ENCODE measurements around the gene SLIT3.
A peak's percentile ranks its signal among the peaks of the same experiment; 100 is the strongest.

SLIT3 gene

GRCh38 chr5:168914491-168914890, 386.4 kb downstream of the SLIT3 start:
- no peak for DNase-seq

DNA sequence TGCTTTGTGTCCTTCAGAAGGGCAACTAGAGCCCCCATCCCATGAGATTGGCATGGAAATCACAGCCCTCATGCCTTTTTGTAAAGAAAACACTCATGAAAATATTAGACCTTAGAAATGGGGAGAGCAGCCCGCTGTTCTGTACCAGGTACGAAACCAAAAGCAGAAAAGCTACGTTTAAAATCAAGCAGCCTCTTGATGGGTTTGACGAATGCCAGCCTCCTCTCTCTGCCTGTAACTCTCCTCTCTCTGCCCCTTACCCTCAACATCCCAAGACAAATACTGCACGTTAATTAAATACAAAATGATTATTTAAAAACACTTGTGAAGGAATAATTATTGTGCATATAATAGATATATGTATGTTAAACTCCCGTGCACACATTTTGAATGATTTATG, 390.1 kb downstream of the SLIT3 start:
- no peak for DNase-seq

GRCh38 chr5:168908207-168908606, 392.7 kb downstream of the SLIT3 start:
- DNase-seq = no peak

- no peak for DNase-seq
Measured at GRCh38 chr5:168903061-168903460, 397.9 kb downstream of the SLIT3 start.

DNA sequence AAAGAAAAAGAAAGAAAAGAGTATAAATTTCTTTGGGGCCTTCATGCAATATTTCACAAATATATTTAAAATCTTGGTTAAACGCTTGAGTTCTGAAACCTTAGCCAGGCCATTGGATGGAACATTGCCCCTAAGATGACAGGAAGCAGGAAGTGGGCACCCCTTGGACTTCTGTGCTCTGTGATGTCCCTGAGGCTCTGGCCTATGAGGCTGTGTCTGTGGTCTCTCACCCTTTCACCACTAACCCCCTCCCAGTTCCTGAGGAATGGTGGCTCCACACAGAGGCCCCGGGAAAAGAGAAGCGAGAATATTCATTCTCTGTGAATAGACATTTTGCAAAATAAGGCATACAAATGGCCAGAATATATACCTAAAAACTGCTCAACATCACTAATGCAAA, 401.3 kb downstream of the SLIT3 start:
- no peak for DNase-seq

DNA sequence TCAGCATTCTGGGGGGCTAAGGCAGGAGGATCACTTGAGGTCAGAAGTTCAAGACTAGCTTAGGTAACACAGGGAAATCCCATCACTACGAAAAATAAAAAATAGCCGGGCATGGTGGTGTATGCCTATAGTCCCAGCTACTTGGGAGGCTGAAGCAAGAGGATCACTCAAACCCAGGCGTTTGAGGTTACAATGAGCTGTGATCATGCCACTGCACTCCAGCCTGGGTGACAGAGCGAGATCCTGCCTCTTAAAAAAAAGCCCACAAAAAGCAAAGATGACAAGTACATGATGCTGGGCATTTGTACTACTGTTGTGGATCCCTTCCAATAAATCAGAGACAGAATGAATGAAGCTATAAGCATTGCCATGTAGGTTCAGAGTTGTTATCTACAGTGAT, 401.7 kb downstream of the SLIT3 start:
- DNase-seq = no peak

GRCh38 chr5:168898247-168898911, 402.6 kb downstream of the SLIT3 start:
- DNase-seq = peak; percentile 70 to 85

- no peak for DNase-seq
Measured at GRCh38 chr5:168897387-168898122, 403.4 kb downstream of the SLIT3 start.

DNA sequence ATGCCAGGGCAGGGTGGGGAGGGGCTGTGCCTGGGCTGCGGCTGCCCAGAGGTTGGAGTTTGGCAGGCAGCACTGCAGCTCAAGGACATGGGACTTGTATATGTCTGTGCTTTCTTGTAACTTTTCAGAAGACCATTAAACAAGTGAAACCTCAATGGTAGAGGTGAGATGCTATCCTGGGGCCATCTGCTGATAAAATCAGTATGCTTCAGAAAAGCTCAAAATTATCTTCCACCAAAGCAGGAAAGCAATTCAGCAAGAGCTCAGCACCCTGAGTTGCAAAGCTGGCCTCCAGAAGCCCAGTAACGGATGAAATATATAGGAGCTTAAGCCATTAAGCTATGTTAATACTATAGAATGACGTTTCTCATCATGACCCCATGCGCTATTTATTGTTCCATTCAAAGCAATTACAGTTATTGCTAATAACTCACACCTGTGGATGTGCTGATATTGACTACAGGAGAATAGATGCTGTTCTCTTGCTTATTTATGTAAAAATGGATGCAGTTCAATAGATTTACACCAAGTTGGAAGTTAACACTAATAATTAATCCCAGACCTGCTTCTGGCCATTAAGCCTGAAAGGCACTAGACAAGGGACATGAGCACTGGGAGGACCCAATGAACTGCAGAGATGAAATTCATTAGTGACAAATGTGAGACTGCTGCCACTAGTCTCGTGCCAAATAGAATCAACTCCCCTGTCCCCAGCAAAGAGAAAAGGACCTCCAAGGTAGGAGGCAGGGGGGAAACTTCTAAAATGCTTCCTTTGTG, 405.5 kb downstream of the SLIT3 start:
- no peak for DNase-seq

GRCh38 chr5:168893283-168893682, 407.7 kb downstream of the SLIT3 start:
- peak in 1 of 2 experiments; percentile 15 for DNase-seq

DNA sequence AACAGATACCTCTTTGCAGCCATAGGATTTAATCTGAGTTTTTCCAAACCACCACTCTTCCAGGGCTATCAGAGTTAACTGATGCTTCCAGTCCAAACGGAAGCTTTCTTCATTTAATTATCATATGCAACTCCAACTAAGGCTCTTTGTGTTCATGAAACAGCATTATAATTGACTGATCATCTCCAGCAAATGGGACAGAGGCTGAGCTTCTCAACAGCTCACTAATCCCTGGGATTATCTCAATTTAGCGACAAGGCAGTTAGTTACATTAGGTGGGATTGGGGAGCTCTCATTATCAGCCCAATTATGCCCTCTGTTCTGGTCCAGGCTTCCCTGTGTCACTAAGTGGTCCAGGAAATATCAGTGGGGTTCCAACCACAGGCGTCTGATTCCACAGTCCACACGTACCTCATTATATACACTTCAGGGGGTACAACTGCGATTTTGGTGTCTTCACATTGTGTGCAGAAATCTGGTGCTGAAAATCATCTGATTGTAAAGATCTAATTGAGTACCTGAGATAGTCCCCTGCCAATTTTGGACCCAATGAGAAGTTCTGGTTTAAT, 408.2 kb downstream of the SLIT3 start:
- DNase-seq = peak in 1 of 2 experiments; percentile 74

GRCh38 chr5:168890816-168891812, 409.8 kb downstream of the SLIT3 start:
- DNase-seq = no peak

DNA sequence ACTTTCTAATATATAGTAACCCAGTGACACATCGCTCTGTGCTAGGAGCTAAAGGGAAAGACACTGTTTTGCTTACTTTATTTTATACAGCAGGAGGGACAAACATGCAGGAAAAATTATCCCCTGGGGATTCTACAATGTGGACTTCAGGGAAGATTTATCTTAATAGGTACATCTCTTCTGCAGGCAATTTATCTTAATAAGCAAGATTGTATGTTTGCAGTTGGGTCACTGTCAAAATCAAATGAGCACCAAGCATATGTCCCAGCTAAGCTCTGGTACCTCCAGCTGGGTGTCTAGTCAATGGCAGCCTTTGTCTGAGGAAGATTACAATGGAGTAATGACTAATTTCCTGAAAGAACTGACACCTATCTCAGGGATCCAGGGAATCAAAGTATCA, 411.9 kb downstream of the SLIT3 start:
- no peak for DNase-seq

DNA sequence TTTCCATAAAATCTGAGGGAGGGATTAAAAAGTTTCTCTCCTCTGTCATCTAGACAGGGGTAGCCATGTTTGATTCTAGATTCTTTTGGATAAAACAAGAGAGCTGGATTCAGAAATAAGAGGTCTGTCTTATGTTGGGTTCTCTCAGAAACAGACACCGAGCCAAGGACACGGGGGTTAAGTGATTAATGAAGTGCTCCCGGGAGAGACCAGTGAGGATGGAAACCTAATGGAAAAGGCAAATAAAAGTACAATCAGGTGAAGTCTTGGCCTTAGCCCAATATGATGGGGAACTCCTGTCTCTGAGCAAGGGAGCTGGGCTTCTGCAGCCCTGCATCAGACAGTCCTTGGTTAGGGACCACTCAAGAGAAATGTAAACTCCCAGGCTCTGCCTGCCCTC, 413.0 kb downstream of the SLIT3 start:
- no peak for DNase-seq

DNA sequence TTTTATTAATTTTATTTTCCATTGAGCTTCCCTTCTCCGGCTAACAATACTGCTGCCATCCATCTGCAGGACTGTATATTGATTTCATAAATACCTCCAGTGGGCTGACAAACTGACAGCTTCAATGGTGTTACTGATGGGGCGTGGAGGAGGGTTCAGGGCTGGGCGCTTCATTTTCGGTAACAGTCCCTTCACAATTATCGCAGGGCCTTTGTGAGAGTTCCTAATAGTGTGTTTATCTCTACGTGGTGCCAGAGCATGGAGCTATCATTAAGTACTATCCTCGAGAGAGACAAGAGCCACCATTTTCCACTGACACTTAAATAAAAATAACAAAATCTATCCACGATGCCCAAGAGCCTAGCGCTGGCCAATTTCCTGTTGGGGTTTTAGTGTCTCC, 414.8 kb downstream of the SLIT3 start:
- no peak for DNase-seq

DNA sequence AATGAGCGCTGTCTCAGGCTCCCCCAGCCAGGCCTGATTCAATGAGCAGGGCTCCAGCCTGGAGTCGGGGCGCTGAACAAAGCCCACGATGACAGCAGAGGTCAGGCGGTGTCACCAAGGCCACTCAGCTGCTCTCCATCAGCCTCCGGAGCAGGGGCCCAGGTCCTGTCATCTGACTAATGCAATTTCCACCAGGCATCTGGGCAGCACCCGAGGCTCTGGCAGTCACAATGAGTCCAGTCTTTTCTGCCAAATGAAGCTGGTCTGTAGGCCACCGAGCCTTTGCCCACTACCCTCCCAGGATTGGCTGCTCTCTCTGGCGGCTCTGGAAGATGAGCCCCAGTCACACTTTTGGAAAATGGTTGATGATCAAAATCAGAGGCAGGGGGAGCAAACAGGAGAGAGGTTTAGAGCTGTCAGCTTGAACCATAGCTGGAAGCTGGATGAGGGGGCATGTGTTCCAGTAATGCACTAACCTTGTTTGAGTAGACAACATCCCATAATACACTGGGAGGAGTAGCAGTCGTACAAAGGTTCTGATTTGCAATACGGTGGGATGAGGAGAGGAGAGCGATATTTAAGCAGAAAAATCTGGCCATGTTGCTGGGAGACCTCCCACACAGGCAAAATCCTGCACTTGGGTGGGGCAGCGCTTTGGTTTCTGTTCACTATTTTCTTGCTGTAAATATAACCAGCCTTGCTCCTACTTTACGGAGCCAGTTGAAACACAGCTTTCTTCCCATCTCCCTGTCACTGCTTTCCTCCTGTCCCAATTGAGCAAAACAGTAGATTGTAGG, 415.4 kb downstream of the SLIT3 start:
- DNase-seq = no peak

- DNase-seq = no peak
Measured at GRCh38 chr5:168883991-168884390, 416.9 kb downstream of the SLIT3 start.

- DNase-seq = no peak
Measured at GRCh38 chr5:168883281-168883741, 417.6 kb downstream of the SLIT3 start.

DNA sequence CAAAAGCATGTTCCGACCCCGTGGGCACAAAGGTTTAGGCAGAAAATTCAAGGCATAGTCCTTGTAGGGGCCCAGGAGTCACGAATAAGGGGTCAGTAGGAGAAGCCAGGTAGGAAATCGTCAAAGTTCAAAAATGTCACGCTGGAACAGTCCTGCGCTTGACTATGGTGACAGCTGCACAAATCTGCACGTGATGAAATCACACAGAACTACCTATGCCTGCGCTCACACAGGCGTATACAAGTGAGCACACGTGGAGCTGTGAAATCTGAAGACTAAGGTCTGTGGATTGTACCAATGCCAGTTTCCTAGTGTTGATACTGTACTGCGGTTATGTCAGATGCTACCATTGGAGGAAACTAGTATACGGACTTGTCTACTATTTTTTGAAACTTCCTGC, 418.7 kb downstream of the SLIT3 start:
- DNase-seq = no peak

DNA sequence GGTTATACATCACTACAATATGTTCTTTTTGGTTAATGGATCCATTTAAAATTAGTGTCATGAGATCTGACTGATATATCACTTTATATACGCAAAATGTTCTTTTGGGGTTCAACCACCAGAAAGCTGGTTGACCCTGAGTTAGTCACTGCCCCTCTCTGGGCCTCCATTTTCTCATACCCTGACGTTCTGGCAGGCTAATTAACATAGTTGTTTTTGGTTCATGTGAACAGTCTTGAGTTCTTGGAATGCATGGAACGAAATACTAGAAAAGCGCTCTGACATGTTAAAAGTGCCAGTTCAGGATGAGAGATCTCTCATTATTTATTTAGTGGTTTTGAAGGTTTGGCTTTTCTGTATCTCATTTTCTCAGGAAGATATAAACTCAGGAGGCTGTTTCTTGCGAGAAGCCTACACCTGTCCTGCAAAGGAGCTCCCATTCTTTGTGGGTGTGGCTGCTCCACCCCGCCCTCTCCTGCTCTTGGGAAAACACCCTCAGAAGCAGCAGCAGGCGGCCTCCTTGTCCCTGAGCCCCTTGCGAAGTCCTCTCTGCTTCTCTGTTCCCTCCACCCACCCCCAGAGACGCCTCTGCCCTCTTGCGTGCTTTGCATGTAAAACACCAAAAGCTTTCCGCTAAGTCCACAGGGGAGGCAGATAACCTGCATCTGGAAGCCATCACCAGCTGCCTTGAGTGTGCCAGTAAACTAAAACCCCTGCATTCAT, 419.4 kb downstream of the SLIT3 start:
- DNase-seq = peak; percentile 68 to 85

DNA sequence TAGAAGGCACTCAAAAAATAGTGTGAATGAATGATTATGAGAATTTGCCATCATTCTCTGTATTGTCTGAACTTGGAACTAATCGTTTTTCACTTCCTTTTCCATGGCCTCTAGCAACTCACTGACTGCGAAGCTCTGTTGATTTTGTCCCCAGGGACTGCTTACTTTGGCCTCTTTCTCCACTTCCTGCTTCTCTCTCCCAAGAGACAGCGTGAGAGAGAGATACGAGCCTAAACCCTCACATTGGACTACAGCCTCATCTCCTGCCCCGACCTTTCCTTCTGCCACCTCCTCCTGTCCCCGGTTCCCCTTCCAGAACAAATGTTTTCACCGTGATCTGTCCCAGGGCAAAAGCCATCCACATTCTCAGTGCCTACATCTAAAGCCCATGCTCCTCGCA, 421.0 kb downstream of the SLIT3 start:
- DNase-seq = no peak
